Measurements from ENCODE around the gene PI4KA. TPM values are rescaled to one million over a fixed set of nuclear protein-coding genes. Genes with fewer than 3 reads are reported as not detected.

The PI4KA gene
- polyA plus RNA-seq, 1 of the 3 experiments (the other 2 are of a cell fraction) = 30.0 TPM

DNA sequence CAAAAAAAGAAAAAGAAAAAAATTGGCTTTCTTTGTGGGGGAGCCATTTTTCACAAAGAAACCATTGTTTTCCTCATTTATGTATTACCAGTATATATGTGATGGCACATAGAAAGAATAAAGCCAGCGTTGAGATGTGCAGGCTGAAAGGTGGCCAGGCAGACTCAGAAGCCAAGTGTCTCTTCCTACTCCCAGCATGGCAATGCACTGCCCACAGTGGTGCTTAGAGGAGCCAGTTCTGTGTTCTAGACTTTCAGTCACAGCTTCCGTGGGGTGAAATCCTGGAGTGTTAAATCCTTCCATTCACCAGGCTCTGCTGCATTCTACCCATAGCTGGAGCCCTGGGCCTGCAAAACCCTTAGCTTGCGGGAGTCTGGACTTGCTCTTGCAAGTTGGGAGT, 19.1 kb upstream of the PI4KA start:
- Histone ChIP-seq H3K4me1 (ENCODE audit: control insufficient read depth in 1 of 2, insufficient read depth in 2 of 2, low read depth in 1 of 2, low read length in 1 of 2) (no peaks in the 10 kb centered on the region), H3K9me2 (no peaks in the 10 kb centered on the region), H3K27me3 (ENCODE audit: insufficient read depth) (no peaks in the 10 kb centered on the region), H3K9ac (no peak overlapping the region), H3K4me3 (ENCODE audit: low read depth in 2 of 2, low read length in 1 of 2) (no peak overlapping the region), H3K36me3 (replicated peaks in 1 of 2; ENCODE audit: control insufficient read depth in 1 of 2, insufficient read depth in 2 of 2, low read length in 1 of 2) (peaks cover 10 to 12% of the 10 kb centered on the region in 2 experiments), H4K20me1 (ENCODE audit: insufficient read depth) (no peaks in the 10 kb centered on the region), H3K27ac (ENCODE audit: low read depth in 2 of 2, low read length in 1 of 2) (no peak overlapping the region), H2AFZ (ENCODE audit: low read depth) (no peak overlapping the region), H3K4me2 (no peak overlapping the region), H3K79me2 (ENCODE audit: insufficient read depth) (no peaks in the 10 kb centered on the region), H3F3A (replicated peaks; ENCODE audit: insufficient read depth) (no peaks in the 10 kb centered on the region), H3K9me3 (no peaks in the 10 kb centered on the region)
- DNase-seq = no peak
- WGBS (ENCODE audit: low lambda C conversion rate) = 92% methylated on average over 3 of the region's 3 CpGs
- ChIA-PET POLR2A (interaction anchor here (0.6 kb wide), 1 partner anchor 82 kb away, joined by 3 read pairs; no protein-coding TSS in a partner anchor), CTCF (interaction anchor here (2.2 kb wide), 1 partner anchor 8 kb away, joined by 11 read pairs; no protein-coding TSS in a partner anchor)
- TF ChIP-seq GATA2 (CRISPR knock-in tag; IDR thresholded peaks at IDR 0.05) (no peak), RAD21 (IDR thresholded peaks at IDR 0.05; ENCODE audit: low read length) (no peak), RCOR1 (IDR thresholded peaks at IDR 0.05; ENCODE audit: low read length) (no peak), YY1 (IDR thresholded peaks at IDR 0.05; ENCODE audit: low read depth) (no peak), SIN3A (IDR thresholded peaks at IDR 0.05; ENCODE audit: borderline replicate concordance, low read depth, low read length) (no peak), RXRA (IDR thresholded peaks at IDR 0.05; ENCODE audit: borderline replicate concordance, low read depth) (no peak), TCF12 (IDR thresholded peaks at IDR 0.05) (no peak), USF1 (IDR thresholded peaks at IDR 0.05; ENCODE audit: borderline replicate concordance, low read depth) (no peak), CHD2 (IDR thresholded peaks at IDR 0.05; ENCODE audit: low read length, partially characterized antibody) (no peak), FOXJ3 (CRISPR knock-in tag; IDR thresholded peaks at IDR 0.05) (no peak), JUND (IDR thresholded peaks at IDR 0.05) (no peak)
- TF ChIP-seq, protein P1, sequence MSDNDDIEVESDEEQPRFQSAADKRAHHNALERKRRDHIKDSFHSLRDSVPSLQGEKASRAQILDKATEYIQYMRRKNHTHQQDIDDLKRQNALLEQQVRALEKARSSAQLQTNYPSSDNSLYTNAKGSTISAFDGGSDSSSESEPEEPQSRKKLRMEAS (IDR thresholded peaks at IDR 0.05; ENCODE audit: low read depth) = no peak
- TF ChIP-seq, protein P2, sequence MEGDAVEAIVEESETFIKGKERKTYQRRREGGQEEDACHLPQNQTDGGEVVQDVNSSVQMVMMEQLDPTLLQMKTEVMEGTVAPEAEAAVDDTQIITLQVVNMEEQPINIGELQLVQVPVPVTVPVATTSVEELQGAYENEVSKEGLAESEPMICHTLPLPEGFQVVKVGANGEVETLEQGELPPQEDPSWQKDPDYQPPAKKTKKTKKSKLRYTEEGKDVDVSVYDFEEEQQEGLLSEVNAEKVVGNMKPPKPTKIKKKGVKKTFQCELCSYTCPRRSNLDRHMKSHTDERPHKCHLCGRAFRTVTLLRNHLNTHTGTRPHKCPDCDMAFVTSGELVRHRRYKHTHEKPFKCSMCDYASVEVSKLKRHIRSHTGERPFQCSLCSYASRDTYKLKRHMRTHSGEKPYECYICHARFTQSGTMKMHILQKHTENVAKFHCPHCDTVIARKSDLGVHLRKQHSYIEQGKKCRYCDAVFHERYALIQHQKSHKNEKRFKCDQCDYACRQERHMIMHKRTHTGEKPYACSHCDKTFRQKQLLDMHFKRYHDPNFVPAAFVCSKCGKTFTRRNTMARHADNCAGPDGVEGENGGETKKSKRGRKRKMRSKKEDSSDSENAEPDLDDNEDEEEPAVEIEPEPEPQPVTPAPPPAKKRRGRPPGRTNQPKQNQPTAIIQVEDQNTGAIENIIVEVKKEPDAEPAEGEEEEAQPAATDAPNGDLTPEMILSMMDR (IDR thresholded peaks at IDR 0.05) = no peak
- TF ChIP-seq, protein P3, sequence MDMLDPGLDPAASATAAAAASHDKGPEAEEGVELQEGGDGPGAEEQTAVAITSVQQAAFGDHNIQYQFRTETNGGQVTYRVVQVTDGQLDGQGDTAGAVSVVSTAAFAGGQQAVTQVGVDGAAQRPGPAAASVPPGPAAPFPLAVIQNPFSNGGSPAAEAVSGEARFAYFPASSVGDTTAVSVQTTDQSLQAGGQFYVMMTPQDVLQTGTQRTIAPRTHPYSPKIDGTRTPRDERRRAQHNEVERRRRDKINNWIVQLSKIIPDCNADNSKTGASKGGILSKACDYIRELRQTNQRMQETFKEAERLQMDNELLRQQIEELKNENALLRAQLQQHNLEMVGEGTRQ (IDR thresholded peaks at IDR 0.05; ENCODE audit: borderline replicate concordance, low read depth, low read length) = no peak

DNA sequence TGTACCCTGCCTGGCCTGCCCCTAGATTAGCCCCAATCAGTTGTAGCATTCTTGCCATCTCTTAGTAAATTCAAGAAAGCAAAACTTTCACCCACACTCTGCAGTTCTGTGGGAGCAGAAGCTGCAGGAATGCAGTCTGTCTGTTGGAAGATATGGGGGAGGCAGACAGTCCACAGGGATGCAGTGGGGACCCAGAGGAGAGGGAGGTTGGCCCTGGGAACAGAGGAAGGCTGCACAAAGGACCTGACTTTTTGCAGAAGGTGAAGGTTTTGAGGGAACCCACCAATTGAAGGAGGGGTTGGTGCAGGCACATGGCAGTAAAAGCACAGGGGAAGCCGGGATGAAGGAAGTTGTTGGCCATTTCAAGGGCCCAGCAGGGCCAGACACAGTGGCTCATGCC, 16.7 kb upstream of the PI4KA start:
- H3K79me2 ChIP-seq (ENCODE audit: insufficient read depth) = no peaks in the 10 kb centered on the region
- H3K4me2 ChIP-seq = no peak overlapping the region
- H3K4me3 ChIP-seq (ENCODE audit: low read depth in 2 of 2, low read length in 1 of 2) = no peak overlapping the region
- ChIA-PET CTCF (interaction anchor here (1.2 to 3.1 kb wide), 2 partner anchors 10 to 71 kb away, joined by 4 to 11 read pairs; no protein-coding TSS in a partner anchor), POLR2A (no interaction called here)
- no peak overlapping the region for H2AFZ ChIP-seq (ENCODE audit: low read depth)
- H3F3A ChIP-seq (replicated peaks; ENCODE audit: insufficient read depth) = no peaks in the 10 kb centered on the region
- no peaks in the 10 kb centered on the region for H4K20me1 ChIP-seq (ENCODE audit: insufficient read depth)
- WGBS (ENCODE audit: low lambda C conversion rate) = 100% methylated on average over 1 of the region's 1 CpG
- H3K9me3 ChIP-seq = no peaks in the 10 kb centered on the region
- no peaks in the 10 kb centered on the region for H3K9me2 ChIP-seq
- peaks cover 6 to 20% of the 10 kb centered on the region in 2 experiments for H3K36me3 ChIP-seq (replicated peaks in 1 of 2; ENCODE audit: control insufficient read depth in 1 of 2, insufficient read depth in 2 of 2, low read length in 1 of 2)
- H3K4me1 ChIP-seq (ENCODE audit: control insufficient read depth in 1 of 2, insufficient read depth in 2 of 2, low read depth in 1 of 2, low read length in 1 of 2) = no peaks in the 10 kb centered on the region
- no peak for DNase-seq
- H3K27me3 ChIP-seq (ENCODE audit: insufficient read depth) = no peaks in the 10 kb centered on the region
- H3K9ac ChIP-seq = no peak overlapping the region
- no peak overlapping the region for H3K27ac ChIP-seq (ENCODE audit: low read depth in 2 of 2, low read length in 1 of 2)
- TF ChIP-seq, protein P1 (IDR thresholded peaks at IDR 0.05; ENCODE audit: low read depth) = no peak
- no peak for TF ChIP-seq NRF1 (IDR thresholded peaks at IDR 0.05; ENCODE audit: low read depth, low read length)
- TF ChIP-seq, protein P2 (IDR thresholded peaks at IDR 0.05) = no peak
- no peak for TF ChIP-seq SMC3 (IDR thresholded peaks at IDR 0.05; ENCODE audit: low read depth, low read length)
- TF ChIP-seq CHD2 (IDR thresholded peaks at IDR 0.05; ENCODE audit: low read length, partially characterized antibody) = no peak
- no peak for TF ChIP-seq GABPA (IDR thresholded peaks at IDR 0.05; ENCODE audit: low read depth)
- no peak for TF ChIP-seq JUND (IDR thresholded peaks at IDR 0.05)
- no peak for TF ChIP-seq EP300 (IDR thresholded peaks at IDR 0.05; ENCODE audit: borderline replicate concordance in 1 of 2, low read depth in 1 of 2, low read length in 1 of 2)
- no peak for TF ChIP-seq NFIC (IDR thresholded peaks at IDR 0.05; ENCODE audit: borderline replicate concordance)
- no peak for TF ChIP-seq TEAD4 (IDR thresholded peaks at IDR 0.05; ENCODE audit: borderline replicate concordance, insufficient read depth)

Data from SK-N-SH (cell line).